ENCODE results near the gene ATP6V1B1. TPM values are rescaled to one million over a fixed set of nuclear protein-coding genes. Genes with fewer than 3 reads are reported as not detected.

ATP6V1B1 gene
- total and polyA plus RNA-seq, 2 of the 13 experiments (the other 11 are each of a cell fraction or from before 2014, with no cell fraction given) = 0.58 to 1.6 TPM

GRCh38 chr2:70888923-70889715 is 46.6 kb upstream of the ATP6V1B1 start (continued):
- TF ChIP-seq ZNF18 (CRISPR knock-in tag; IDR thresholded peaks at IDR 0.05; ENCODE audit: insufficient replicate concordance) (no peak), HDAC6 (IDR thresholded peaks at IDR 0.05; ENCODE audit: low read depth, low read length) (no peak), ZNF274 (CRISPR knock-in tag; IDR thresholded peaks at IDR 0.05) (no peak), ZNF644 (CRISPR knock-in tag; IDR thresholded peaks at IDR 0.05; ENCODE audit: low read depth) (no peak), SKIL (CRISPR knock-in tag; IDR thresholded peaks at IDR 0.05; ENCODE audit: borderline replicate concordance) (peak; percentile 61; the same call in 1 of the 2 replicates), ZSCAN12 (CRISPR knock-in tag; IDR thresholded peaks at IDR 0.05) (no peak), FLYWCH1 (CRISPR knock-in tag; IDR thresholded peaks at IDR 0.05) (no peak), ARID2 (CRISPR knock-in tag; IDR thresholded peaks at IDR 0.05; ENCODE audit: borderline replicate concordance) (no peak), FOSL1 (CRISPR knock-in tag; IDR thresholded peaks at IDR 0.05; ENCODE audit: borderline replicate concordance) (no peak), ZNF607 (CRISPR knock-in tag; IDR thresholded peaks at IDR 0.05; ENCODE audit: borderline replicate concordance) (no peak), MZF1 (CRISPR knock-in tag; IDR thresholded peaks at IDR 0.05; ENCODE audit: borderline replicate concordance) (no peak), ZNF446 (CRISPR knock-in tag; IDR thresholded peaks at IDR 0.05) (no peak), SIN3A (IDR thresholded peaks at IDR 0.05; ENCODE audit: borderline replicate concordance, low read depth, low read length) (no peak), ATF1 (CRISPR knock-in tag; IDR thresholded peaks at IDR 0.05) (no peak), NFIC (IDR thresholded peaks at IDR 0.05; ENCODE audit: low read length) (no peak), CBX1 (IDR thresholded peaks at IDR 0.05; ENCODE audit: low read depth) (no peak), ZBTB38 (CRISPR knock-in tag; IDR thresholded peaks at IDR 0.05) (peak; percentile 22; the same call in 1 of the 2 replicates), THAP9 (CRISPR knock-in tag; IDR thresholded peaks at IDR 0.05; ENCODE audit: borderline replicate concordance) (no peak)
- TF ChIP-seq, protein P1, sequence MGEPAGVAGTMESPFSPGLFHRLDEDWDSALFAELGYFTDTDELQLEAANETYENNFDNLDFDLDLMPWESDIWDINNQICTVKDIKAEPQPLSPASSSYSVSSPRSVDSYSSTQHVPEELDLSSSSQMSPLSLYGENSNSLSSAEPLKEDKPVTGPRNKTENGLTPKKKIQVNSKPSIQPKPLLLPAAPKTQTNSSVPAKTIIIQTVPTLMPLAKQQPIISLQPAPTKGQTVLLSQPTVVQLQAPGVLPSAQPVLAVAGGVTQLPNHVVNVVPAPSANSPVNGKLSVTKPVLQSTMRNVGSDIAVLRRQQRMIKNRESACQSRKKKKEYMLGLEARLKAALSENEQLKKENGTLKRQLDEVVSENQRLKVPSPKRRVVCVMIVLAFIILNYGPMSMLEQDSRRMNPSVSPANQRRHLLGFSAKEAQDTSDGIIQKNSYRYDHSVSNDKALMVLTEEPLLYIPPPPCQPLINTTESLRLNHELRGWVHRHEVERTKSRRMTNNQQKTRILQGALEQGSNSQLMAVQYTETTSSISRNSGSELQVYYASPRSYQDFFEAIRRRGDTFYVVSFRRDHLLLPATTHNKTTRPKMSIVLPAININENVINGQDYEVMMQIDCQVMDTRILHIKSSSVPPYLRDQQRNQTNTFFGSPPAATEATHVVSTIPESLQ (CRISPR knock-in tag; conservative IDR thresholded peaks at IDR 0.05) = no peak
- TF ChIP-seq, protein P2, sequence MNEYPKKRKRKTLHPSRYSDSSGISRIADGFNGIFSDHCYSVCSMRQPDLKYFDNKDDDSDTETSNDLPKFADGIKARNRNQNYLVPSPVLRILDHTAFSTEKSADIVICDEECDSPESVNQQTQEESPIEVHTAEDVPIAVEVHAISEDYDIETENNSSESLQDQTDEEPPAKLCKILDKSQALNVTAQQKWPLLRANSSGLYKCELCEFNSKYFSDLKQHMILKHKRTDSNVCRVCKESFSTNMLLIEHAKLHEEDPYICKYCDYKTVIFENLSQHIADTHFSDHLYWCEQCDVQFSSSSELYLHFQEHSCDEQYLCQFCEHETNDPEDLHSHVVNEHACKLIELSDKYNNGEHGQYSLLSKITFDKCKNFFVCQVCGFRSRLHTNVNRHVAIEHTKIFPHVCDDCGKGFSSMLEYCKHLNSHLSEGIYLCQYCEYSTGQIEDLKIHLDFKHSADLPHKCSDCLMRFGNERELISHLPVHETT (CRISPR knock-in tag; conservative IDR thresholded peaks at IDR 0.05) = no peak

Data from HepG2 (cell line).